ENCODE results near the gene ZC3H12D. TPM values are rescaled to one million over a fixed set of nuclear protein-coding genes. Genes with fewer than 3 reads are reported as not detected.

Gene ZC3H12D
- total RNA-seq, 1 donor from 2014 or later: 0.25 TPM

DNA sequence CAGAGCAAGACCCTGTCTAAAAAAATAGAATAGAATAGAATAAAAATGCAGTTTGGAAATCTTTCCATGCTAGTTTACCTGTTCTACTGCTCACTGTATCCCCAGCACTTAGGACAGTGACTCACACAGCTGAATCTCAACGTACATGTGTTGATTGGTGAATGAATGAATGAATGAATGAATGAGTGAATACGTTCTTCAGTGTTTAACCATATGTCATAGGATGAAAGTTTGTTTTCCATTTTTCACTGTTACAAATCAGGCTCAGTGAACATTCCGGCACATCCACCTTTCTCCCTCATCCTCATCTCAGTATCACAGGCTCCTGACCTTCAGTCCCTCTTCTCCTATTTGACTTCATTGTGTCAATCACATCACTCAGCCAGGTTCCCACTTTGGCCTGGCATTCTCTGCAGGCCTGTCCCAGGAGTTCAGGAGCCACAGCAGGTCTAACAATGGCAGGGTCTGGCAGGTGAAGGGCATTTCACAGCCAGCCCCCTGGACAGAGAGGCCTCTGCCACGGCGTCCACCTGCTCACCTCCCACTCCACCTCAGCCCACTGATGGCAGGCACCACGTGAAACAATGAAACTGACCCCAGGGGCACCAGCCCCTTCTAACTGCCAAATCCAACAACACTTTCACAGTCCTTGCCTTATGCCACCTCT is 7.9 kb downstream of the ZC3H12D start:
- TF ChIP-seq, protein P1, sequence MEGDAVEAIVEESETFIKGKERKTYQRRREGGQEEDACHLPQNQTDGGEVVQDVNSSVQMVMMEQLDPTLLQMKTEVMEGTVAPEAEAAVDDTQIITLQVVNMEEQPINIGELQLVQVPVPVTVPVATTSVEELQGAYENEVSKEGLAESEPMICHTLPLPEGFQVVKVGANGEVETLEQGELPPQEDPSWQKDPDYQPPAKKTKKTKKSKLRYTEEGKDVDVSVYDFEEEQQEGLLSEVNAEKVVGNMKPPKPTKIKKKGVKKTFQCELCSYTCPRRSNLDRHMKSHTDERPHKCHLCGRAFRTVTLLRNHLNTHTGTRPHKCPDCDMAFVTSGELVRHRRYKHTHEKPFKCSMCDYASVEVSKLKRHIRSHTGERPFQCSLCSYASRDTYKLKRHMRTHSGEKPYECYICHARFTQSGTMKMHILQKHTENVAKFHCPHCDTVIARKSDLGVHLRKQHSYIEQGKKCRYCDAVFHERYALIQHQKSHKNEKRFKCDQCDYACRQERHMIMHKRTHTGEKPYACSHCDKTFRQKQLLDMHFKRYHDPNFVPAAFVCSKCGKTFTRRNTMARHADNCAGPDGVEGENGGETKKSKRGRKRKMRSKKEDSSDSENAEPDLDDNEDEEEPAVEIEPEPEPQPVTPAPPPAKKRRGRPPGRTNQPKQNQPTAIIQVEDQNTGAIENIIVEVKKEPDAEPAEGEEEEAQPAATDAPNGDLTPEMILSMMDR (IDR thresholded peaks at IDR 0.05): no peak
- Mint-ChIP-seq H3K4me3 (ENCODE audit: unreplicated experiment) (no peak overlapping the region), H3K27me3 (ENCODE audit: low read depth) (peaks cover 1% of the 10 kb centered on the region), H3K4me1 (ENCODE audit: low read depth) (peaks cover 5% of the 10 kb centered on the region), H3K9me3 (ENCODE audit: low read depth) (no peaks in the 10 kb centered on the region), H3K36me3 (ENCODE audit: low read depth) (no peaks in the 10 kb centered on the region), H3K27ac (ENCODE audit: unreplicated experiment) (no peak overlapping the region)
- DNase-seq (ENCODE audit: low spot score): no peak

- H3K36me3 Mint-ChIP-seq (ENCODE audit: low read depth): no peaks in the 10 kb centered on the region
- no peaks in the 10 kb centered on the region for H3K4me1 Mint-ChIP-seq (ENCODE audit: low read depth)
- H3K27me3 Mint-ChIP-seq (ENCODE audit: low read depth): no peaks in the 10 kb centered on the region
- no peak overlapping the region for H3K4me3 Mint-ChIP-seq (ENCODE audit: unreplicated experiment)
- no peak overlapping the region for H3K27ac Mint-ChIP-seq (ENCODE audit: unreplicated experiment)
- no peak for DNase-seq (ENCODE audit: low spot score)
- TF ChIP-seq, protein P1 (IDR thresholded peaks at IDR 0.05): no peak
- H3K9me3 Mint-ChIP-seq (ENCODE audit: low read depth): no peaks in the 10 kb centered on the region
Measured at GRCh38 chr6:149474108-149474935, 10.5 kb downstream of the ZC3H12D start.

- no peak for DNase-seq (ENCODE audit: low spot score)
- Mint-ChIP-seq H3K9me3 (ENCODE audit: low read depth) (no peaks in the 10 kb centered on the region), H3K4me1 (ENCODE audit: low read depth) (no peaks in the 10 kb centered on the region), H3K4me3 (ENCODE audit: unreplicated experiment) (no peak overlapping the region), H3K27ac (ENCODE audit: unreplicated experiment) (no peak overlapping the region), H3K27me3 (ENCODE audit: low read depth) (no peaks in the 10 kb centered on the region), H3K36me3 (ENCODE audit: low read depth) (no peaks in the 10 kb centered on the region)
- TF ChIP-seq, protein P1 (IDR thresholded peaks at IDR 0.05): no peak
Measured at GRCh38 chr6:149473080-149474052, 11.4 kb downstream of the ZC3H12D start.

- Mint-ChIP-seq H3K9me3 (ENCODE audit: low read depth) (no peaks in the 10 kb centered on the region), H3K27me3 (ENCODE audit: low read depth) (peaks cover 4% of the 10 kb centered on the region), H3K4me3 (ENCODE audit: unreplicated experiment) (no peak overlapping the region), H3K27ac (ENCODE audit: unreplicated experiment) (no peak overlapping the region), H3K4me1 (ENCODE audit: low read depth) (no peaks in the 10 kb centered on the region), H3K36me3 (ENCODE audit: low read depth) (no peaks in the 10 kb centered on the region)
- no peak for DNase-seq (ENCODE audit: low spot score)
- TF ChIP-seq, protein P1 (IDR thresholded peaks at IDR 0.05): no peak
Measured at GRCh38 chr6:149472241-149472640, 12.6 kb downstream of the ZC3H12D start.

DNA sequence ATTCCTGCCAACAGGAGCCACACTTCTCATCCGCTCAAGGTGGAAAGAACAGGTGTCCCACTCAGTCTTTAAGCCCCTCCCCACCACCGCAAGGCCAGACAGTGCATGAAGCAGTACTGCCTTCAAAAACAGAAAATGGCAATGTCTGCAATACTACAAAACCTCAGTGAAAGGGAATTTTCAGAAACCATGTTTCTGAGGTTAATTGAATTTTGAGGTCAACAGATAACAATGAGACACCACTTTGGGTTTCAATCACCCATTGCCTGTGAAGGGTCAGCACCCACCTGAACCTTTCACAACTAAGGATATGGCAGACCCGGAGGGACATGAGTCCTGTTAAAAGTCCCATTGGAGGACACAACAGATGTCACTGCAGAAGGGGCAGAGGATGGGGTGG is 13.0 kb downstream of the ZC3H12D start:
- DNase-seq (ENCODE audit: low spot score): no peak
- no peaks in the 10 kb centered on the region for H3K36me3 Mint-ChIP-seq (ENCODE audit: low read depth)
- H3K4me1 Mint-ChIP-seq (ENCODE audit: low read depth): no peaks in the 10 kb centered on the region
- H3K27ac Mint-ChIP-seq (ENCODE audit: unreplicated experiment): no peak overlapping the region
- H3K27me3 Mint-ChIP-seq (ENCODE audit: low read depth): peaks cover 4% of the 10 kb centered on the region
- TF ChIP-seq, protein P1 (IDR thresholded peaks at IDR 0.05): no peak
- H3K9me3 Mint-ChIP-seq (ENCODE audit: low read depth): no peaks in the 10 kb centered on the region
- H3K4me3 Mint-ChIP-seq (ENCODE audit: unreplicated experiment): no peak overlapping the region

All from chondrocyte (in vitro differentiated cells).